Dedifferentiated amniotic fluid mesenchymal stem cell (primary cell): ENCODE measurements around the gene GATB.
"Not testable (repeated sequence)": the region's sequence is repeated elsewhere in the genome, so short reads cannot be mapped to it uniquely, and the experiment has no call there.

ENCODE experiments used
- DNase-seq: peaks from one replicate; pipeline ENCODE4 v3.0.0-alpha.2; 2016; ENCODE audit errors: extremely low spot score

Gene GATB

GRCh38 chr4:151785484-151786157 lies 24.8 kb upstream of the GATB start:
- DNase-seq, result no peak

GRCh38 chr4:151784706-151785105 lies 23.9 kb upstream of the GATB start:
- no peak for DNase-seq

- DNase-seq, result no peak
Measured at GRCh38 chr4:151783867-151784266, 23.1 kb upstream of the GATB start.

DNA sequence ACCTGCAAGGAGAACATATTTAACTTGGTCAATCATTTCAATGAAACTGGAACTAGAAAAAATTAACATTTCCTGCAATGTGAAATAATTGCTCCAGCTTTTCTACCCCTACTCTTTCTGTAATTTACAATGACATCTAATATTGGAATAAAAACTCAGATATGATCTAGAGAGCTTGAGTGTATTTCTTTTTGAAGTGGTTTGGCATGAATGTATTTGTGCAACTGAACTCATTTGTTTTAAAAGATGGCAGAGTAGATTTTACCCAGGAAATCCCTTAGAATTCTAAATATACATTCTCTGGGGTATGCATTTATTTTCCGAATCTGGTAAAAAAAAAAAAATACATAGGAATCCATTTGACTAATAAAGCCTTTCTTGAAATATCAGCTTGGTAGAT lies 21.5 kb upstream of the GATB start:
- no peak for DNase-seq

GRCh38 chr4:151781026-151781425 lies 20.2 kb upstream of the GATB start:
- no peak for DNase-seq

- DNase-seq, result no peak
Measured at GRCh38 chr4:151777471-151777870, 16.7 kb upstream of the GATB start.

GRCh38 chr4:151774324-151774723 lies 13.5 kb upstream of the GATB start:
- no peak for DNase-seq

DNA sequence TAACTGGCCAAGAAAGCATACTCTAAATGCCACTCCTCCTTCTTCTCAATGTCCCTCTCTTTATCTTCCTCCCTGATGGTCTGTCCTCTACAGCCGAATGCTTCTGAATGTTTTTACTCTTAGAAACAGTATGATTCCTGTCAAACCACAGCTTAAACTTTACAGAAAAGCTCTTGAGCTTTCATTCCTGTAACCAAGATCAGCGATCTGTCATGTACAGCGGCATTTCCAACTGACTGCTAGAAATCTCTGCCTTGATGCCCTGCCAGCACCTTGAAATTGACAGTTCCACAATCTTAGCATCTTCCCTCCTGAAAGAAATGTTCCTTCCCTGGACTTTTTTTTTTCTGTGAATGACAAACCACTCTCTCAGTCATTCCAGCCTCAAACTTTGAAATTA lies 11.5 kb upstream of the GATB start:
- DNase-seq, result no peak

GRCh38 chr4:151771664-151772063 lies 10.9 kb upstream of the GATB start:
- DNase-seq, result no peak

DNA sequence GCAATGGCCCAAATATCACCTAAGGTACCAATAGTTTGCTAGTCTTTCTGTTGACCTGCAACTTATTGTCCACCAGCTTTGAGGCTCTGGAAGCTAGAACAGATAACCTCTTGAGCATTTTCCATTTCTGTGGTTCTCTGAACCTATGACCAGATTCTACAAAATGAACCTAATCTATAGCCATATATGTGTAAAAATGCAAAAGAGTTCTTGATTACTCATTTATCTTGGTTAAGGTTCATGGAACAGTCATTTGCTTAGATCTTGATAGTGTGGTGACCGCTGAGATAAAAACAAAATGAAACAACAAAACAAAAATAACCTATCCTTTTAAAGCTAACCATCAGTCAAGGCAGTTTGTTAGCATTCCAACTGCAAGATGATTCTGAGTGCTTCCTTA lies 9.3 kb upstream of the GATB start:
- no peak for DNase-seq

DNA sequence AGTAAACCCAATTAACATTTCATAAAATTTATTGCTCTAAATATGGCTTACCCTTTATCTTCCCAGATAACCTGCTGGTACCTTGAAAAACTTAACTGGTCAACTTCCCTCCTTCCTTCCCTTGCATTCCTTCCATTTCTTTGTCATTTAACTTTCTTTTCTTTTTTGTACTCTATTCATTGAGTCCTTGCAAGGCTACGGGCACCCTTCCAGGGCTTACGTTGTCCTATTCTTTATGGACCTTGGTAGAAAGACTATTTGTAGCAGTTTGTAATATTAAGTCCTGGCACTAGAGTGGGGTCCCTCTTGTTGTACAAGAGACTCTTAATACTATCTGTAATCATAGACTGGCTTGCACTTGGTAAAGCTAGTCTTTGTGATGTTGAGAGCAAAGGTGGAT lies 8.0 kb upstream of the GATB start:
- no peak for DNase-seq

DNA sequence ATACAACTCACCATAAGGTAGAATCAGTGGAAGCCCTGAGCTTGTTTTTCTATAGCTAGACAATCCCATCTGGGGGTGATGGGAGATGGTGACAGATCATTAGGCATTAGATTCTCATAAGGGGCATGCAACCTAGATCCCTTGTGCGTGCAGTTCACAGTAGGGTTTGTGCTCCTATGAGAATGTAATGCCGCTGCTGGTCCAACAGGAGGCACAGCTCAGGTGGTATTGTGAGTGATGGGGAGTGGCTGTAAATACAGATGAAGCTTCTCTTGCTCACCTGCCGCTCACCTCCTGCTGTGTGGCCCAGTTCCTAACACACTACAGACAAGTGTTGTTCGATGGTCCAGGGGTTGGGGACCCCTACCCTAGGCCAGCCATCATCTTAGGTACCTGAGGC lies 5.9 kb upstream of the GATB start:
- DNase-seq, result no peak

GRCh38 chr4:151760002-151760401 lies 805 bp downstream of the GATB start:
- no peak for DNase-seq

DNA sequence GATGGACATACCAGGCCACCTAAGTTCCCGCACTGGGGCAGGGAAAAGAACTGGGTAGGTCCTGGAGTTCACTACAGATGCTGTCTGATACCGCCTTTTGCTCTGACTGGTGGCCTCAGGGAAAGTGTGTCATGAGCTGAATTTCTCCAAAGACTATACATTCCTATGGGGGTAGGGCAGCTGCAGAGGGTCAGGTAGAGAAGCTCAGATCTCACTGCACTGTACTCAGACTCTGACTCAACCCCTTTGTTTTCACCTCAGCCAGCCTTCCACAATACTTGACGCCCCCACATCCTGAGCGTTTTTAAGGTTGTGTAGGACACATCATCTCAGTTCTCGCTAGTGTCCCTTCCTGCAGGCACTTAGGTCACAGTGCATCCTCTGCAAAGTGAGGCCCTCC lies 7.8 kb downstream of the GATB start:
- no peak for DNase-seq

DNA sequence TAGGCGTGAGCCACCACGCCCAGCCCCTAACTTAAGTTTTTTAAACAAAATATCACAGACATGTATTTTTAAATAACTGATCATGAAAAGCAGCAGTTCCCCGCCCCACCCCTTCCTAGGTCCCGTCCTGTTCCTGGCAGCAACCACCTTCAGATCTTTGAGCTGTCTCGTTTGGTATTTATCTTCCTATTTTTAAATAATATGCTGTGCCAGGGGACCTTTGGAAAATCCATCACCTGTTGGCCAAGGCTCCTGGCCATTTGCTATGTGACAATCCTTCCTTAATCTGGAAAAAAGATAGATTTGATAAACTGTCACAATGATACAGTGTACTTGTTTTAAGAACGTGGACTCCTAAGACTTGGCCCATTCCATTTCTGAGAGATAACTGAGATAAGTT lies 10.7 kb downstream of the GATB start:
- no peak for DNase-seq

DNA sequence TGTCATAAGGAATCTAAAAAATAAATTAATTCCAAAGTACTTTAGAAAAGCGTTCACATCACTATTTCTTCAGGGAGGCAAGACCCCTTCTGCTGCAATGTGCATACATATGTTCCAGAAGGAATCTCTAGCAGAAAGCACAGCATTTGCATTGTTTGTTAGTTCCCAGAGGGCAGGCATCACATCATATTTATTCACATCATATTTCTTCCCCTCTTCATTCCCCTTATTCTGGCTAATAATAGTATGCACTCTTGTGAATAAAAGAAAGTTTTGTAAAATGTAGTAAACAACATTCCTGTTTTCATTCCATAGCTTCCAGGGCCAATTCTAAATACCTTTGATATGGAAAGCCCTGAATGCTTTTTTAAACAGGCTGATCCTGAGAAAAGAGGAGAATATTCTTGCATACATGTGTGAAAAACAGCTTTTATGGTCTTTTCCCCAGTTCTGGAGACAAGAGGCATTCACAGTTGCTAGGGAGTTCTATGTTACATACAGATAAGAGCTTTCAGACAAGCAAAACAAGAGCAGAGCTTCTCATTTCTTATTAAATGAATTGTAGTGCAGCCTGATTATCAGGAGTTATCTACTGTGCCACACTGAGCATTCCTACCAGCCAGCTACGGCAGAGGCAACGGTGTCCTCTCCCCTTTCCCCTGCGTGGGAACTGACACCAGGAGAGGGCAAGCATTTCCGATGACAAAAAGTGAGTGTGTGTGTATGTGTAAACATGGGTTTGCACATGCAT lies 15.2 kb downstream of the GATB start:
- DNase-seq, result no peak

- DNase-seq, result no peak
Measured at GRCh38 chr4:151744614-151745013, 16.2 kb downstream of the GATB start.

DNA sequence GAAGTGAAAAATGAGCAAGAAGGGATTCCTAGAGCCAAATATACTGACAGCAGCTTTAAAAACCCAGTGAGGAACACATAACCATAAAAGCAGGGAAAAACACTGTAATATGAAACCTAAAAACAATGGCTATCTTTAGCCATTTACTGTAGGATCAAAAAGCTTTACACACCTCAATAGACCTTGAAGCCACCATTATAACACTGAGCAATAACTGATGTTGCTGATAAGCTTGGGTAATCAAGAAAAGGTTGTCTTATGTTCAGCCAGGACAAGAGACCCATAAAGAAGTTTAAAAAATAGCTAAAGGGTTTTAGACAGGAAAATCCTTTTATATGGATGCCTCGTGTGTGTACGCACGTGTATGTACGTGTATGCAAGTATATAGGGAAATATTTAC lies 16.9 kb downstream of the GATB start:
- DNase-seq, result no peak

GRCh38 chr4:151743128-151743854 lies 17.5 kb downstream of the GATB start:
- no peak for DNase-seq

DNA sequence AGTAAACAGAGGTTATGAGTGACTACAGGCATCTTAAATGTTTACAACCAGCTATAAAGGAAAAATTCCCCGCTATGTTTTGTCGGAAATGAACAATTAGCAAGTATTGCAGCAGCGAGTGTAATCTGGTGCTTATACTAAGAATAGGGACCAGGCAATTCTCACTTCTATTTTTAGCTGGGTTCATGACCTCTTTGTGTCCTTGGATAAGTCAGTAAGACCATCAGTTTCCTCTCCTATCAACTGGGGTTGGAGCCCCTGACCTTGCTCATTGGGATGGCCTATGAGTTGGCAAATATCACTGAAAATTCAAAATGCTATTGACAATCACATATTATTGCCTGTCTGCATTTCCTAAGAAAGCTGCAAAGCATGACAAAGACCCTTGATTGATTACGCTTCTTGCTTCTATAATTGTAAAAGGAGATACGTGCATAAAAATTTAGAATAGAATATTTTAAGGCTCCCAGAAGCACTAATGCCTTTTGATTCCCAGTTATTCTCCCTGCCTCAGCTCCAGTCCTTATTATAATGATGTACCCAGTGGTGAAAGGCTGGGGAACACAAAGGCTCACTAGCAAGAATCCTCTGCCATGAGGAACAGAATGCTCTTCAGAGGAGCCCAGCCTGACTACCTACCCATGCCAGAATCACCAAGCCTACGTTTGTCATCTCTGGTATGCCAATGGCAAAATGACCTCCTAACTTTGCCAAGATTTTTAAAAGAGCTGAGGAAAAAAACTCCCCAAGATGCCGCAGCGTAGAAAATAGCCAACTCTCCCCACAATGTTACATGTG lies 21.9 kb downstream of the GATB start:
- no peak for DNase-seq

DNA sequence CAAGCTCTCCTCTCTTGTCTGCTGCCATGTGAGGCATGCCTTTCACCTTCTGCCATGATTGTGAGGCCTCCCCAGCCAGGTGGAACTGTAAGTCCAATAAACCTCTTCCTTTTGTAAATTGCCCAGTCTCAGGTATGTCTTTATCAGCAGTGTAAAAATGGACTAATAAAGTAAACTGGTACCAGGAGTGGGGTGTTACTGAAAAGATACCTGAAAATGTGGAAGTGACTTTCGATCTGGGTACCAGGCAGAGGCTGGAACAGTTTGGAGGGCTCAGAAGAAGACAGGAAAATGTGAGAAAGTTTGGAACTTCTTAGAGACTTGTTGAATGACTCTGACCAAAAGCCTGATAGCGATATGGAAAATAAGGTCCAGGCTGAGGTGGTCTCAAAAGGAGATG lies 24.0 kb downstream of the GATB start:
- DNase-seq, result not testable (repeated sequence)

GRCh38 chr4:151736361-151736760 lies 24.4 kb downstream of the GATB start:
- no peak for DNase-seq
